ENCODE measurements around the gene CREB3L4.
A peak's percentile ranks its signal among the peaks of the same experiment; 100 is the strongest.
"Not testable (repeated sequence)": the region's sequence is repeated elsewhere in the genome, so short reads cannot be mapped to it uniquely, and the experiment has no call there.

Gene CREB3L4

DNA sequence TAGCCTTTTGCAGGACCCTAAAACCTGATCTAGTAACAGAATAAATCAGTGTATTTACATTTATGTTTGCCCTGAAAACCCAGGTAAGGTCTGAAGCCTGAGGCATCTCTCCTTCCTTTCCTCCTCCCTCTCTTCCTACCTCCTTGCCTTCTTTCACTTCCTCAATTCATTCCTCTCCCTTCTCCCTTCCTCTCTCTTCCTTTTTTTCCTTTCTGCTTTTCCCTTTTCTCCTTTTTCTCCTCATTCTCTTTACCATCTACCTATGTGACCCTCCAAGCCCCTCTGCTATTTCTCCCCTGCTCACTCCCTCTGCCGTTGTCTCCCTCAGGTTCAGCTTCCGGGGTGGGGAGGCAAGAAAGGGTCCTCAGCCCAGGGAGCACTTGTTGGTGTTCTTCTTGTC, 14.0 kb downstream of the CREB3L4 start:
- H3K79me1 ChIP-seq (ENCODE audit: low read depth, low read length); H3K27ac ChIP-seq (replicated peaks; ENCODE audit: low read length); H2BK5ac ChIP-seq (ENCODE audit: low read length); H2AFZ ChIP-seq (ENCODE audit: low read length); H3K27me3 ChIP-seq (ENCODE audit: control insufficient read depth in 3 of 3, insufficient read depth in 3 of 3, low read depth in 1 of 3, low read length in 3 of 3); H2BK15ac ChIP-seq (ENCODE audit: low read length); H3K4me3 ChIP-seq (ENCODE audit: low read length in 2 of 2); H4K8ac ChIP-seq (ENCODE audit: low read depth, low read length); H3K23ac ChIP-seq (ENCODE audit: low read depth, low read length, poor library complexity); H4K91ac ChIP-seq (ENCODE audit: low read depth, low read length, poor library complexity); H3K9me3 ChIP-seq (replicated peaks in 1 of 2; ENCODE audit: control insufficient read depth in 2 of 2, insufficient read depth in 1 of 2, low read depth in 1 of 2, low read length in 2 of 2); DNase-seq (ENCODE audit: low spot score); H2BK120ac ChIP-seq (ENCODE audit: low read depth, low read length); H2BK12ac ChIP-seq (ENCODE audit: low read length); H3K4ac ChIP-seq (ENCODE audit: low read length); H3K18ac ChIP-seq (ENCODE audit: low read length); H3K9ac ChIP-seq (ENCODE audit: low read depth, low read length, poor library complexity); H2AK5ac ChIP-seq (ENCODE audit: low read depth, low read length); H3K4me2 ChIP-seq (ENCODE audit: insufficient read depth, low read length, poor library complexity, severe bottlenecking); H3K14ac ChIP-seq (ENCODE audit: low read length): not testable (repeated sequence)
- WGBS, 2 donors (ENCODE audit: extremely low coverage in 2 of 2, insufficient read length in 2 of 2, insufficient replicate concordance in 1 of 2): no CpG with 5 or more reads among the region's 2 CpGs
- Histone ChIP-seq H3K36me3 (replicated peaks in 1 of 2; ENCODE audit: control insufficient read depth in 2 of 2, insufficient read depth in 2 of 2, low read length in 2 of 2) (peaks cover 7 to 54% of the 10 kb centered on the region in 2 donors), H3K4me1 (ENCODE audit: control insufficient read depth in 2 of 2, insufficient read depth in 1 of 2, low read depth in 1 of 2, low read length in 2 of 2) (peaks cover 6 to 10% of the 10 kb centered on the region in 2 donors)

- Histone ChIP-seq H2AFZ (ENCODE audit: low read length) (no peak overlapping the region), H3K9ac (ENCODE audit: low read depth, low read length, poor library complexity) (no peak overlapping the region), H3K4me2 (ENCODE audit: insufficient read depth, low read length, poor library complexity, severe bottlenecking) (no peak overlapping the region), H3K4ac (ENCODE audit: low read length) (no peak overlapping the region), H3K14ac (ENCODE audit: low read length) (no peak overlapping the region), H3K27me3 (ENCODE audit: control insufficient read depth in 3 of 3, insufficient read depth in 3 of 3, low read depth in 1 of 3, low read length in 3 of 3) (no peaks in the 10 kb centered on the region), H2AK5ac (ENCODE audit: low read depth, low read length) (no peak overlapping the region), H3K79me1 (ENCODE audit: low read depth, low read length) (no peaks in the 10 kb centered on the region), H2BK5ac (ENCODE audit: low read length) (no peak overlapping the region), H3K27ac (replicated peaks; ENCODE audit: low read length) (no peak overlapping the region), H3K23ac (ENCODE audit: low read depth, low read length, poor library complexity) (no peak overlapping the region), H3K18ac (ENCODE audit: low read length) (no peak overlapping the region), H2BK12ac (ENCODE audit: low read length) (no peak overlapping the region), H2BK120ac (ENCODE audit: low read depth, low read length) (no peak overlapping the region), H2BK15ac (ENCODE audit: low read length) (no peak overlapping the region), H3K4me3 (ENCODE audit: low read length in 2 of 2) (peak overlapping the region in 1 of 2 donors; percentile 81), H3K4me1 (ENCODE audit: control insufficient read depth in 2 of 2, insufficient read depth in 1 of 2, low read depth in 1 of 2, low read length in 2 of 2) (peaks cover 6% of the 10 kb centered on the region in 2 donors), H3K36me3 (replicated peaks in 1 of 2; ENCODE audit: control insufficient read depth in 2 of 2, insufficient read depth in 2 of 2, low read length in 2 of 2) (peaks cover 7 to 46% of the 10 kb centered on the region in 2 donors), H3K9me3 (replicated peaks in 1 of 2; ENCODE audit: control insufficient read depth in 2 of 2, insufficient read depth in 1 of 2, low read depth in 1 of 2, low read length in 2 of 2) (no peaks in the 10 kb centered on the region), H4K8ac (ENCODE audit: low read depth, low read length) (no peak overlapping the region), H4K91ac (ENCODE audit: low read depth, low read length, poor library complexity) (no peak overlapping the region)
- no peak for DNase-seq (ENCODE audit: low spot score)
- no CpG with 5 or more reads among the region's 6 CpGs for WGBS, 2 donors (ENCODE audit: extremely low coverage in 2 of 2, insufficient read length in 2 of 2, insufficient replicate concordance in 1 of 2)
Observed at GRCh38 chr1:153984123-153984894, 16.6 kb downstream of the CREB3L4 start.

- H2AK5ac ChIP-seq (ENCODE audit: low read depth, low read length): no peak overlapping the region
- no peak overlapping the region for H4K8ac ChIP-seq (ENCODE audit: low read depth, low read length)
- no peaks in the 10 kb centered on the region for H3K79me1 ChIP-seq (ENCODE audit: low read depth, low read length)
- no peak overlapping the region for H2BK12ac ChIP-seq (ENCODE audit: low read length)
- no peak overlapping the region for H3K4ac ChIP-seq (ENCODE audit: low read length)
- no peaks in the 10 kb centered on the region for H3K27me3 ChIP-seq (ENCODE audit: control insufficient read depth in 3 of 3, insufficient read depth in 3 of 3, low read depth in 1 of 3, low read length in 3 of 3)
- no CpG with 5 or more reads among the region's 7 CpGs for WGBS, 2 donors (ENCODE audit: extremely low coverage in 2 of 2, insufficient read length in 2 of 2, insufficient replicate concordance in 1 of 2)
- H3K4me3 ChIP-seq (ENCODE audit: low read length in 2 of 2): peak overlapping the region; percentile 77 to 81
- peak overlapping the region; percentile 83 for H3K4me2 ChIP-seq (ENCODE audit: insufficient read depth, low read length, poor library complexity, severe bottlenecking)
- H3K9ac ChIP-seq (ENCODE audit: low read depth, low read length, poor library complexity): peak overlapping the region; percentile 90
- peaks cover 7 to 40% of the 10 kb centered on the region in 2 donors for H3K36me3 ChIP-seq (replicated peaks in 1 of 2; ENCODE audit: control insufficient read depth in 2 of 2, insufficient read depth in 2 of 2, low read length in 2 of 2)
- H3K4me1 ChIP-seq (ENCODE audit: control insufficient read depth in 2 of 2, insufficient read depth in 1 of 2, low read depth in 1 of 2, low read length in 2 of 2): peaks cover 6% of the 10 kb centered on the region in 2 donors
- H3K14ac ChIP-seq (ENCODE audit: low read length): no peak overlapping the region
- H3K9me3 ChIP-seq (replicated peaks in 1 of 2; ENCODE audit: control insufficient read depth in 2 of 2, insufficient read depth in 1 of 2, low read depth in 1 of 2, low read length in 2 of 2): no peaks in the 10 kb centered on the region
- H3K18ac ChIP-seq (ENCODE audit: low read length): no peak overlapping the region
- DNase-seq (ENCODE audit: low spot score): no peak
- peak overlapping the region; percentile 17 for H3K27ac ChIP-seq (replicated peaks; ENCODE audit: low read length)
- H2BK5ac ChIP-seq (ENCODE audit: low read length): no peak overlapping the region
- no peak overlapping the region for H2BK15ac ChIP-seq (ENCODE audit: low read length)
- no peak overlapping the region for H2BK120ac ChIP-seq (ENCODE audit: low read depth, low read length)
- peak overlapping the region; percentile 85 for H2AFZ ChIP-seq (ENCODE audit: low read length)
- peak overlapping the region; percentile 76 for H3K23ac ChIP-seq (ENCODE audit: low read depth, low read length, poor library complexity)
- H4K91ac ChIP-seq (ENCODE audit: low read depth, low read length, poor library complexity): no peak overlapping the region
Observed at GRCh38 chr1:153985341-153985912, 17.7 kb downstream of the CREB3L4 start.

DNA sequence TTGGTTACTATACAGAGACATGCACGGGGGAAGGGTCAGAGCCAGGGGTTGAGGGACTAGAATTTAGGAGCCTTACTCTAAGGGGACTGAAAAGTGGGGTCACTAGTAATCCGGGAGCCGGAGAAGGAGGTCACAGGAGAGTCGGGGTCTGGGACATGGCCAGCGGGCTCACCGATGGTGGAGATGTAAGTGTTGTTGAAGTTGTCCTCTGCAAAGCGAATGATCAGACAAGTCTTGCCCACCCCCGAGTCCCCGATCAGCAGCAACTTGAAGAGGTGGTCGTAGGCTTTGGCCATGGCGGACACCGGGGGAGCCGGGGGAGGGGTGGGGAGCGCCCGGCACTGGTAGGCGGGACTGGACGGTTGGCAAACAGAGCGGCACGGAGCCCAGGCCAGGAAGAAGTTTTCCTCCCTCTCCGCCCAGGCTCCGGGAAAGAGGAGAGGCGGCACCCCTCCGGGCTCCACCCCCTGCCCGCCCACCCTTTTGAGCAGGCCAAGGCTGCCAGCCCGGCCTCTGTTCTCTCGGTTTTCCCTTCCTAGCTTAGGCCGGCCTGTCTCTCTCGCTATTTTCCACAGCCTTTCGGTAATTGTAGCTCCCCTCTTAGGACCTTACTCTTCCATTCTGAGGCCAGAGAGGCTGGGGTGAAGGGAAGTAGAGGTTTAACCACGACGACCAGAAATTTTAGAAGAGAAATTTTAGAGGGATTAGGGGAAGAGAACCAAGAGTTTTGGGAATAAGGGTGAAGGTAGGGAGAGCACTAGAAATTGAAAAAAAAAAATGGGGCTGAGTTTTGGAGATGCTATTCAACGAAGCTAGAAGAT, 18.4 kb downstream of the CREB3L4 start, which contains the start of gene RAB13:
Gene RAB13 (minus strand): TSS at position 399 of the 821 bp plus-strand sequence. CDS start 103 bp downstream, at position 296.
- H3K27me3 ChIP-seq (ENCODE audit: control insufficient read depth in 3 of 3, insufficient read depth in 3 of 3, low read depth in 1 of 3, low read length in 3 of 3): no peaks in the 10 kb centered on the region
- H2BK120ac ChIP-seq (ENCODE audit: low read depth, low read length): no peak within 1 kb of the TSS
- H4K91ac ChIP-seq (ENCODE audit: low read depth, low read length, poor library complexity): no peak within 1 kb of the TSS
- H2AK5ac ChIP-seq (ENCODE audit: low read depth, low read length): no peak within 1 kb of the TSS
- H2AFZ ChIP-seq (ENCODE audit: low read length): peak within 1 kb of the TSS; percentile 85
- H2BK12ac ChIP-seq (ENCODE audit: low read length): no peak within 1 kb of the TSS
- no peak within 1 kb of the TSS for H2BK5ac ChIP-seq (ENCODE audit: low read length)
- peak within 1 kb of the TSS; percentile 76 for H3K23ac ChIP-seq (ENCODE audit: low read depth, low read length, poor library complexity)
- H3K9me3 ChIP-seq (replicated peaks in 1 of 2; ENCODE audit: control insufficient read depth in 2 of 2, insufficient read depth in 1 of 2, low read depth in 1 of 2, low read length in 2 of 2): peaks cover 0 to 1% of the 10 kb centered on the region in 2 donors
- H3K4me2 ChIP-seq (ENCODE audit: insufficient read depth, low read length, poor library complexity, severe bottlenecking): peak within 1 kb of the TSS; percentile 83
- H4K8ac ChIP-seq (ENCODE audit: low read depth, low read length): no peak within 1 kb of the TSS
- peaks cover 5% of the 10 kb centered on the region for H3K79me1 ChIP-seq (ENCODE audit: low read depth, low read length)
- H3K4me3 ChIP-seq (ENCODE audit: low read length in 2 of 2): peak within 1 kb of the TSS; percentile 77 to 81
- no peak within 1 kb of the TSS for H3K4ac ChIP-seq (ENCODE audit: low read length)
- no peak within 1 kb of the TSS for H3K18ac ChIP-seq (ENCODE audit: low read length)
- peaks cover 6% of the 10 kb centered on the region in 2 donors for H3K4me1 ChIP-seq (ENCODE audit: control insufficient read depth in 2 of 2, insufficient read depth in 1 of 2, low read depth in 1 of 2, low read length in 2 of 2)
- H3K27ac ChIP-seq (replicated peaks; ENCODE audit: low read length): peak within 1 kb of the TSS; percentile 67
- peaks cover 7 to 34% of the 10 kb centered on the region in 2 donors for H3K36me3 ChIP-seq (replicated peaks in 1 of 2; ENCODE audit: control insufficient read depth in 2 of 2, insufficient read depth in 2 of 2, low read length in 2 of 2)
- DNase-seq (ENCODE audit: low spot score): peak; percentile 74
- H3K14ac ChIP-seq (ENCODE audit: low read length): no peak within 1 kb of the TSS
- no CpG with 5 or more reads among the region's 32 CpGs for WGBS, 2 donors (ENCODE audit: extremely low coverage in 2 of 2, insufficient read length in 2 of 2, insufficient replicate concordance in 1 of 2)
- H3K9ac ChIP-seq (ENCODE audit: low read depth, low read length, poor library complexity): peak within 1 kb of the TSS; percentile 90
- H2BK15ac ChIP-seq (ENCODE audit: low read length): no peak within 1 kb of the TSS

Data from neuronal stem cell (in vitro differentiated cells).